Activated gamma-delta T cell treated with anti-CD3 and anti-CD28 coated beads, Interleukin-2, amount 50 U/mL, for 16 hours (primary cell): ENCODE measurements around the gene SCUBE1.

Experiments used
- DNase-seq: peaks from one replicate; pipeline ENCODE4 v3.0.0-alpha.2; 2020; ENCODE audit warnings: low read depth

SCUBE1 gene

GRCh38 chr22:43326331-43327156 is 16.6 kb downstream of the SCUBE1 start:
- DNase-seq, result no peak

DNA sequence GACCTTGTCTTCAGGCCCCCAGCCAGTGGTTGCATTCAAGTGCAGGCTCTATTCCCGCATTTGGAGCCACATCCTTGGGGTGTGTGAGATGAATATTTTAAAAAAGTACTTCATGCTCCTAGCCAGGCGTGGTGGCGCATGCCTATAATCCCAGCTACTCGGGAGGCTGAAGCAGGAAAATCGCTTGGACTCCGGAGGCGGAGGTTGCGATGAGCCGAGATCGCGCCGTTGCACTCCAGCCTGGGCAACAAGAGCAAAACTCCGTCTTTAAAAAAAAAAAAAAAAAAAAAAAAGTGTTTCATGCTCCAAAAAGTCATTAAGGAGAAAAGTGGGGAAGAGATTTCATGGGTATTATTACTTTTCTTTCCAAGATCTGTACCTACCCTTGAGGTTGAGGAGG is 18.0 kb downstream of the SCUBE1 start:
- no peak for DNase-seq

GRCh38 chr22:43320943-43321900 is 21.9 kb downstream of the SCUBE1 start:
- no peak for DNase-seq

DNA sequence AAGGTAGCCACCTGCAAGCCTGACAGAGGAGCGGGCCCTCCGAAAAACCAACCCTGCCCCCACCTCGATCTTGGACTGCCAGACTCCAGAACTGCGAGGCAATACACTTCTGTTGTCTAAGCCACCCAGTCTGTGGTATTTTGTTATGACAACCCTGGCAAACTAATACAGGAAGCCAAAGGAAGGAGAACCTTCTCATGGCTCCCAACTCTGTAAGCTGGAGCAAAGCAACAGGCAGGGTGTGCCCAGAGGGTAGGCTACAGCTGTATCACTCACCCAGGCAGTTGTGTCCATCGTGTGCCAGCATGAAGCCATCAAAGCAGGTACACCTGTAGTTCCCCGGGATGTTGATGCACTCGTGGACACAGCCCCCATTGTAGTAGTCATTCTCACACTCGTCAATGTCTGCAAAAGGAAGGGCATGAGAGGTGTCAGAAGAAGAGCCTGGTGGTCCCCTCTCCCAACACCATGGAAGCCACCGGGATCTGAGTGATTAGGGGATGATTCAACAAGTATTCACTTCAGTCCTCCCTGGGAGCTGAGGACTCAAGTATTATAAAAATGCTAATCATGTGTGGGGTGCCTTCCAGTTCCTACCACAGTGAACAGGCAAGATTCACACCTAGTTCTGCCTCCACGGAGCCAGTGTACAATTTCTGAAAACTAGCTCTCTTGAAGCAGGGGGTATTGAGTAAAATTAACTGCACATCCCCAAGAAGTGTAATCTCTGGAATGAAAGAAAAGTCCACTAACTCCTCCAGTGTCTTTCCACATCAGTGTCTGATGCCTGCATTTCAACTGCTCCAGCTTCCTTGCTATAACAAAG is 23.3 kb downstream of the SCUBE1 start:
- no peak for DNase-seq

DNA sequence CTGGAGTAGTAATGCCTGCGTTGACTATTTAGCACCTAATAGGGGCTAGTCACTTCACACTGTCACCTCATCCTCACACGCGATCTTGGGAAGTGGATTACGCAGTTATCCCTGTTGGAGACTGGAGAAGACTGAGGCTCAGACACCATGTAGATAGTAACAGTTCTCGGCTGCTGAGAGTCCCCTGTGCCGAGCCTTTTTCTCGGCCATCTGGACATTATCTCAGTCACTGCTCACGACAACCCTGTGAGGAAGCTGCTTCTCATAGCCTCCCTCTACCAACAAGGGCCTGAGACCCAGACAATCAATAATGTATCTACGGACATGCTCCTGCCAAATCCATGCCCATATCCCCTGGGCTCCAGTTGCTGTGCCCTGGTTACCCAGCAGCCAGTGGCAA is 25.9 kb downstream of the SCUBE1 start:
- DNase-seq, result no peak

- DNase-seq, result no peak
These were observed 27.4 kb downstream of the SCUBE1 start for GRCh38 chr22:43315687-43316217.

- DNase-seq, result no peak
These were observed 28.6 kb downstream of the SCUBE1 start for GRCh38 chr22:43314611-43315010.

- DNase-seq, result no peak
These were observed 29.2 kb downstream of the SCUBE1 start for GRCh38 chr22:43313890-43314474.

DNA sequence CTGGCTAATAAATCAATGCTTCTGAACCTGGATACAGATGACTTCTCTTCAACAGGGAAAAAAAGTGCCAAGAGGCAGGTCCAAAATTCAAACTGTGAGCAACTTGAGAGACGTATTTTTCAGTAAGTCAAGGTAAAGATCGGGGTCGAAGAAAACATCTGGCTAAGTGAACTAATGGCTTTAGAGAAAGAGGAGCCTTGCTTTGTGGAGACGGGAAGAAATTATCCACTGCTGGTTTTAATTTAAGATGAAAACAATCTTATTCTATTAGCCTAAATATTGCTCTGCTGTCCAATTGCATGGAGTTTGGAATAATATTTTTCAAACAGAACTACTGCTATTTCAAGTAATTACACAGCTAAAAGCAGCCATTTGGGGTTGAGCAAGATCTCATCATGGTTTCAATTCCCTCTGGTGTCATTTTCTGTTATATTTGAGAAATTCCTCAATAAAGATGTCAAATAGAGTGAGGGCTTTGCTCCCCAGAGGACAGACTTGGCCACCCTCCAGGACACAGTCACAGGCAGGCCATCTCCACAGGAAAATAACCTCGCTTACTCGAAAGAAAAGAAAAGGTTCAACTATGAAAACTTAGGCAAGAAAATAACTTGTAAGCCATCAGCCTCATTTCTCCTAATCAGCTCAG is 29.8 kb downstream of the SCUBE1 start:
- DNase-seq, result no peak

- no peak for DNase-seq
These were observed 30.6 kb downstream of the SCUBE1 start for GRCh38 chr22:43312608-43313007.

GRCh38 chr22:43310798-43311197 is 32.4 kb downstream of the SCUBE1 start:
- no peak for DNase-seq

DNA sequence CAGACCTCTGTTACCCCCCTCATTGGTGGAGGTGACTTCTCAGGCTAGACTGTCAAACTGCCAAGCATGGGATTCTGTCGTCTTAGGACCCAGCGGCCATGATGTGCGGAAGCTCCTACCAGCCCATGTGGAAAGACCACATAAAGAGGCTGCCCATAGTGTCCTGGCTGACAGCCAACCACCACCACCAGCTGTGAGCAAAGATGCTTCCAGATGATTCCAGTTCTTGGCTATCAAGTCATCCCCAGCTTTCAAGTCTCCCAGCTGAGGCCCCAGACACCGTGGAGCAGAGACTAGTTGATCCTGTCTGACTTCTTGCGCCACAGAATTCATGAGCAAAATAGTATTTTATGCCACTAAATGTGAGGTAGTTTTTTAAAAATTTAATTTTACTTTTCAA is 32.9 kb downstream of the SCUBE1 start:
- DNase-seq, result no peak

DNA sequence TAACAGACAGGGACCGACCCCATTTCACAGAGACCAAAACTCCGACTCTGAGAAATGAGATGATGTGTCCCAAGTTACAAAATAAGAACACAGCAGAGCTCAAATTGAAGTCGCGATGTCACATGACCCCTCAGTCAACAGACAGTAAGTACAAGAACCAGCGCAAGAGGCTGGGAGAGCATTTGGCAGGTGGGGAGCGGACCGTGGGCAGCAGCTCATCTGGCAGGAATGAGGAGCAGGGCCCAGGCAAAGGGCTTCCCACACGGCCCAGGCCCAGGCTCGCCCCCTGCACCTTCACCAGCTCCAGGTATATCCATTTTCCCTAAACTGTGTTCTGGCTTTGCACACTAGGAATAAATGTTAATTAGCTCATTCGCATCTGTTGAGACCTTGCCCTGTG is 34.3 kb downstream of the SCUBE1 start:
- no peak for DNase-seq

GRCh38 chr22:43308060-43308830 is 34.9 kb downstream of the SCUBE1 start:
- no peak for DNase-seq

DNA sequence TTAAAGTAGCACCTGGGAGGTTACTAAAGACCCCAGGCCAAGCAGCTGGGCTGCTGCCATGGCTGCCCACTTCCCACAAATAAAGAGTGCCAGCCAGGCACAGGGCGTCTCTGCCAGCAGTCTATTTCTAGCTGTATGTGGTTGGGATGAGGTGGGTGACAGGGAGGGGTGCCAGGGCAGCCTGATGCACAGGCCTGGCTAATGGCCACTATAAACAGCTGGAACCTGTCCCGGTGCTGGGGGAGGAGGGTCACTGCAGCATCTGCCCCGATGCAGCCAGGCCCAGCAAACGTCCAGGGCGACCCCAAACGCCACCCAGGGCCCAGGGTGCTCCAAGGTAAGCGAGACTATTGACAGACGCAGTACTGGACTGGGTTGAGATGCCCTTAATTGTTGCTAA is 37.4 kb downstream of the SCUBE1 start:
- DNase-seq, result no peak

DNA sequence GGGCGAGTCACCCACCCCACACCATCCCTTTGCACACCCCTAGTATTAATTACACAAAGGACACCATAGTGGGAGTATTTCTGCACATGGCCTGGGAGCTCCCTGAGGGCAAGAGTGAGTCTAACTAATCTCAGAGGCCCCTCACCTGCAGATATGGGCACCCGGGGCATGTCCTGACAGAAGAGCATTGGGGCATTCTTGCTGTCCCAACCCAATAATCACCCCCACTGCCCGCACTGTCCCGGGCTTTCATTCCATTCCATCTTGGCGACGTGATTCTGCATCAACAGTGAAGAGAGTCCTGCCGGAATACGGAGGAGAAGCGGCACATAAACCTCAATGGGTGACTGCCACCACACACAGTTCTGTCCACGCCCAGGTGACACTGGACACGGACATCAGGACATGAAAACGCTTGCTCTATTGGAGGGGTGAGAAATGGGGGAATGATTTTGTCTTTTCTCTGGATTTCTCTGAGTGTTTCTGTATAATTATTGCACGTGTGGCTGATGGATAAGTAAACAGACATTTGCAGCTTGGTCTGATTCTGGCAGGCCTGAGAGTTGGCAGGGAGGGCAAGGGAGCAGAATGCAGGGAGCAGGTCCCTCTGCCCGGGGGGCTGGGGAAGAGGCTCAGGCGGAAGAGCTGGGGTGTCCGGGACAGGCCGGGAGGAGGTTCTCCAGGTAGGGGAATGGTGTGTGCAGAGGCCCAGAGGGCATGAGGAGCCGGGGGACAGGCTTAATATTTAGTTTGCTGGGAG is 38.2 kb downstream of the SCUBE1 start:
- no peak for DNase-seq

DNA sequence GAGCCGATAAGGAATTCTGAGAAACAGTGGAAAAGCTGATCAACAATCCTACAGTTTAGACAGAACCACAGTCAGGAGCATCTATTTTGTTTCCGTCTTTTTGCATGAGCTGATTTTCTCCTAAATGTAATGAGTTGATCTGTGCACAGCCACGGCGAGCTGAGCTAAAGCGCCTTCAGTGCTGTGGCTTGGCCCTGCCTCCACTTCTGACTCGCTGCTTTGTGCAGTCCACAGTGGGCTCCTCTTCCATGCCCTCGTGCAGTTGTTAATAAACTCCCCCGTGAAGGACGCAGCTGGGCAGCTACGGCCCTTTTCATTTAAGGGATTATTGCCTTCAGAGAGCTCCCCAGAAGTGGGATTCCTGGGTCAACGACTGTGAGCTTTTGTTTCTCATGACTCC is 39.4 kb downstream of the SCUBE1 start:
- DNase-seq, result no peak

DNA sequence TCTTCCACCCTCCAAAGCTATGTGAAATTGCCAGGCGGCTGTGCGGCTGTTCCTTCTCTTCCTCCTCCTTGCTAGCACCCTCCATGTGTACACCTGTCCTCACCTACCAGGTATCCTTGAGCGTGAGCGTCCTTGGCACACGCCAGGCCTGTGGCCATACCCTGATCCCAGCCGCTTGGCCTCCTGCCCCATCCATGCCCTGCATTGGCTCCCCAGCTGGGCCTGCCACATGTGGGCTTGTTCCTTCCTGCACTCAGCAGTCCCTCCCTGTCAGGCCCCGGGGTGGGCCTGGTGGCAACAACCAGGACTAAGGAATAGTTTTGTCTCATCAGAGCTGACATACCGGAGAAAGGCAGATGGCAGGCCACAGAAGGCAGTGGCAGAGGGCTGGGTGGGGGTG is 40.0 kb downstream of the SCUBE1 start:
- DNase-seq, result no peak

DNA sequence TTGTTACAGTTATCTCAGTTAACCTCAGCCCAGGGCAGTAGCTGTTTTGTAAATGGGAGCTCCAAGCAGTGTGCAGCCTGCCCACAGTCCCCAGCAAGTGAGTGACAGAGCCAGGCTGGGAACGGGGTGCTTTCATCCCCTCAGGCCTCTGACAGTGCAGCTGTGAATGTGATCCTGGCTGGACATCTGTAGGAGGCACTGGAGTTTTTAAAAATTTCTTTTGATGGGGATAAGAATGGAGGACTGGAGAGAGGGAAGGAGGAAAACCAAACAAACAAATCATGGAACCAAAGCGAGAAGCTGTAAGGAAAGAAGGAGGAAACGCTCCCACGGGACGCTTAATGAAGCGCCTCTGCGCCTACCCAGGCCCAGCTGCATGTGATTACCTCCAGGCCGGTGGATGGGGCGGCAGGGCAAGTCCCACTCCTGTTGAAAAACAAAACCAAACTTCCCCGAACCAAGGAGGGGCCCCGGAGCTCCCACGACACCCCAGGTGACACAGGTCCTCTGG is 40.6 kb downstream of the SCUBE1 start:
- DNase-seq, result no peak
